SK-N-SH treated with all-trans-retinoic acid at 6 μM for 48 hours (cell line): ENCODE results near the gene GPATCH1.

Experiments
- ARNTL ChIP-seq: fragments of 450-650 bp; formaldehyde crosslinking; IDR thresholded peaks from 2 replicates; pipeline ENCODE4 v1.5.0; 2020; ENCODE audit warnings: low read depth, mild to moderate bottlenecking, moderate library complexity, borderline replicate concordance
- BACH2 ChIP-seq: fragments of 250-450 bp; sonication (Bioruptor Pico); IDR thresholded peaks from 2 replicates; pipeline ENCODE4 v1.9.0; 2021; ENCODE audit warnings: mild to moderate bottlenecking, borderline replicate concordance
- PPARA ChIP-seq: fragments of 250-450 bp; sonication (Bioruptor Pico); IDR thresholded peaks from 2 replicates; pipeline ENCODE4 v1.5.0; 2020; ENCODE audit warnings: mild to moderate bottlenecking, borderline replicate concordance
- SNAI2 ChIP-seq: fragments of 250-450 bp; sonication (Bioruptor Pico); IDR thresholded peaks from 2 replicates; pipeline ENCODE4 v1.5.0; 2020; ENCODE audit warnings: mild to moderate bottlenecking, moderate library complexity
- ZC3H10 ChIP-seq: fragments of 250-450 bp; sonication (Bioruptor Pico); IDR thresholded peaks from 2 replicates; pipeline ENCODE4 v1.5.1; 2021; ENCODE audit warnings: mild to moderate bottlenecking, moderate library complexity
- ZFP30 ChIP-seq: fragments of 450-650 bp; formaldehyde crosslinking; IDR thresholded peaks from 2 replicates; pipeline ENCODE4 v1.5.0; 2022; ENCODE audit warnings: mild to moderate bottlenecking, moderate library complexity
- ZNF70 ChIP-seq: fragments of 450-650 bp; formaldehyde crosslinking; IDR thresholded peaks from 2 replicates; pipeline ENCODE4 v1.5.0; 2020; ENCODE audit warnings: mild to moderate bottlenecking, moderate library complexity
- ZNF8 ChIP-seq: fragments of 450-650 bp; formaldehyde crosslinking; IDR thresholded peaks from 2 replicates; pipeline ENCODE4 v1.5.0; 2020; ENCODE audit warnings: mild to moderate bottlenecking, moderate library complexity

- no peak for TF ChIP-seq ZNF70 (CRISPR knock-in tag)
- TF ChIP-seq ZNF8 (CRISPR knock-in tag): no peak
- TF ChIP-seq ARNTL: no peak
- TF ChIP-seq BACH2 (CRISPR knock-in tag): no peak
- TF ChIP-seq ZC3H10 (CRISPR knock-in tag): no peak
- no peak for TF ChIP-seq ZFP30
- TF ChIP-seq SNAI2 (CRISPR knock-in tag): no peak
- no peak for TF ChIP-seq PPARA (CRISPR knock-in tag)
These were observed 30.6 kb downstream of the GPATCH1 start for GRCh38 chr19:33111587-33111986.
